Heart left ventricle (tissue), 16 donors: Measurements from ENCODE around the gene SLC19A1. TPM values are rescaled to one million over a fixed set of nuclear protein-coding genes. Genes with fewer than 3 reads are reported as not detected.

Experiments
- ATAC-seq, 4 donors: fragments of 200-7000 bp; cut with Tn5 transposase; one replicate each; pipeline ENCODE4 v1.9.1; 2020 to 2022; ENCODE audit warnings: moderate library complexity in 4 of 4, mild to moderate bottlenecking in 3 of 4, moderate number of reproducible peaks in 1 of 4
- DNase-seq, 5 donors: peaks; one replicate each; pipeline ENCODE4 v3.0.0-alpha.2; 2020
- H3K27ac ChIP-seq, 12 donors: fragments of 200-600 bp; sonication (generic) in 4 of 12; one replicate each; pipeline versions ENCODE4 v1.5.0 to v1.8.0; 2016 to 2022; ENCODE audit warnings: mild to moderate bottlenecking in 2 of 12
- H3K27me3 ChIP-seq, 9 donors: fragments of 200-600 bp; sonication (generic) in 2 of 9; one replicate each; pipeline versions ENCODE4 v1.5.1 to v1.8.0; 2016 to 2022; ENCODE audit warnings: mild to moderate bottlenecking in 3 of 9
- H3K36me3 ChIP-seq, 9 donors: fragments of 200-600 bp; sonication (generic) in 2 of 9; one replicate each; pipeline versions ENCODE4 v1.5.0 to v1.8.0; 2018 to 2022; ENCODE audit warnings: mild to moderate bottlenecking in 2 of 9
- H3K4me1 ChIP-seq, 12 donors: fragments of 200-600 bp; sonication (generic) in 4 of 12; one replicate each; pipeline versions ENCODE4 v1.5.0 to v1.8.0; 2016 to 2022; ENCODE audit warnings: mild to moderate bottlenecking in 3 of 12
- H3K4me3 ChIP-seq, 12 donors: fragments of 200-600 bp; sonication (generic) in 4 of 12; one replicate each; pipeline versions ENCODE4 v1.5.0 to v1.8.0; 2017 to 2022; ENCODE audit warnings: mild to moderate bottlenecking in 9 of 12, moderate library complexity in 4 of 12
- H3K9me3 ChIP-seq, 12 donors: fragments of 200-600 bp; sonication (generic) in 4 of 12; one replicate each; pipeline versions ENCODE4 v1.5.0 to v1.8.0; 2016 to 2022; ENCODE audit warnings: mild to moderate bottlenecking in 1 of 12
- POLR2A ChIP-seq, 2 donors: fragments of 450-650 bp; IDR thresholded peaks; one replicate each; pipeline ENCODE4 v1.6.1; 2017; ENCODE audit warnings: antibody characterized with exemption in 2 of 2, mild to moderate bottlenecking in 2 of 2, moderate library complexity in 2 of 2
- WGBS, 4 donors: extraction: QIAGEN DNeasy Blood & Tissue Kit in 2 of 4; methylation state at CpG; one replicate each; pipeline versions ENCODE4 v1.1.5 to v1.1.7; 2013 to 2018; 5-methylcytosine and 5-hydroxymethylcytosine counted together
- intact Hi-C, 10 donors: fragments of 100-400 bp; cut with DNase I; formaldehyde crosslinking; loops; one replicate each; pipeline versions ENCODE4 v1.11.1 to v1.14.2; 2022
- polyA plus RNA-seq, 2 donors: library from polyadenylated mRNA; stranded (reverse); fragments of 200-250 nt; gene quantifications; one replicate each; pipeline ENCODE4 v1.2.3, GENCODE V29; 2013
- total RNA-seq, 9 donors: library from RNA; depleted of rRNA in 2 of 9; stranded (reverse); fragments of >200 nt in 2 of 9; fragmentation: NEBNext Ultra II Directional in 3 of 9; extraction: Animal tissue kit (Norgen Biotek cat#: 25700) in 3 of 9; gene quantifications; one replicate each; pipeline versions ENCODE4 v1.1.0 to v1.2.4, GENCODE V29; 2016 to 2023
- TF ChIP-seq, protein P1 (sequence below), 12 donors: fragments of 200-600 bp; sonication (generic) in 4 of 12; IDR thresholded peaks; one replicate each; pipeline versions ENCODE4 v1.5.0 to v1.8.0; 2018 to 2022; ENCODE audit warnings: antibody characterized with exemption in 12 of 12, mild to moderate bottlenecking in 5 of 12
- donor health status: ischemic (EF 13 %, LVEDD 7.1; RV severe dilation, severe dysfunction).
- donor health status: healthy with polysubstance abuse.
- donor health status: DM: no; HTN: yes; CAD: no.
- donor health status: DM: no; HTN: no; CAD: no.
- donor health status: ischemic (EF 25% LVEDD 6.9; RV normal size, moderate dysfunction).
- donor health status: ischemic (EF 25% LVEDD 5.7; RV mildly dilated, moderate dysfunction).
- donor health status: healthy.
- donor health status: DM: yes; HTN: yes; CAD: no.
- donor health status: ischemic (EF 35%, LVEDD 5.7; RV mildly dilated, moderate dysfunction).
- donor health status: nonischemic (EF 11% LVEDD 7.7; RV severe dilation, severe dysfunction).
- donor health status: DM: yes; HTN: yes; CAD: no.
- donor health status: PGD.
- donor health status: ischemic (EF 29% LVEDD 5.4; RV normal size, mild dysfunction).
- donor health status: nonischemic (EF 23%, LVEDD 6.1; RV moderate dilation, normal function).

The SLC19A1 gene
- total and polyA plus RNA-seq, 11 donors = 2.4 to 7.0 (median 3.5) TPM

DNA sequence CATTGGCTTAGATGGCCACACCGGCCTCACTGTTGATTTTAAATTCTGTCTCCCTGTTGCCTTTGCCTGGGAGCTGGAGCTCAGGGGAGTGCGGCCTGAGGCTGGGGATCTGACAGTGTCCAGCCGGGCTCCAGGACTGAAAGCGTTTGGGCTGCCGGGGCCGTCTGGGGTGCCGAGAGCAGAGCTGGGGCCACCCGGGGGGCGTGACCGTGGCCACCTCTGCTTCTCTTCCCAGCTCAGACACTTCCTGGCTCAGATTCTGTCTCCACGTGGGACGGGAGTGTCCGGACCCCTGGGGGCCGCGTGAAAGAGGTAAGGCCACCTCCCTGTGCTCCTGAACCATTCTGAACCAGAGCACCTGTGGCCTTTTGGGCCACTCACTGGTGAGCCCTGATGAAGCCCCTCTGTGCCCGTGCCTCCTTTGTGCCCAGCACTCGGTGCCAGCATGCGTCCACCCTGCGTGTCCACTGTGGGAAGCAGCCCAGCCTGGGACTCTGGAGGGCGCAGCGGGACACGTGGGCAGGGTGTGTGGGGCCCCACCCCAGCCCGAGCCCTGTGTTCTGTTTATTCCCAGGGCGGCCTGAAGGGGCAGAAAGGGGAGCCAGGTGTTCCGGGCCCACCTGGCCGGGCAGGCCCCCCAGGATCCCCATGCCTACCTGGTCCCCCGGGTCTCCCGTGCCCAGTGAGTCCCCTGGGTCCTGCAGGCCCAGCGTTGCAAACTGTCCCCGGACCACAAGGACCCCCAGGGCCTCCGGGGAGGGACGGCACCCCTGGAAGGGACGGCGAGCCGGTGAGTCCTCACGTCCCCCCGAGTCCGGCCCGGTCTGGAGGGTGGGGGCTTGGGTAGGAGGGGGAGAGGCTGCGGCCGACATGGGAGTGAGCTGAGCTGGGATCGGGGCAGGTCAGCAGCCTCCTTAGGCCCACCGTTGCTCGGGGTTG is 64.8 kb downstream of the SLC19A1 start:
- Histone ChIP-seq H3K27ac (peak overlapping the region in 7 of 12 donors; percentile 8 to 92 (median 38)), H3K27me3 (no peaks in the 10 kb centered on the region), H3K4me1 (peaks cover 0 to 42% (median 13%) of the 10 kb centered on the region in 12 donors), H3K4me3 (peak overlapping the region in 6 of 12 donors; percentile 10 to 44 (median 33)), H3K36me3 (peaks cover 4 to 68% (median 46%) of the 10 kb centered on the region in 9 donors), H3K9me3 (no peaks in the 10 kb centered on the region)
- no peak for TF ChIP-seq POLR2A (IDR thresholded peaks at IDR 0.05)
- TF ChIP-seq, protein P1, sequence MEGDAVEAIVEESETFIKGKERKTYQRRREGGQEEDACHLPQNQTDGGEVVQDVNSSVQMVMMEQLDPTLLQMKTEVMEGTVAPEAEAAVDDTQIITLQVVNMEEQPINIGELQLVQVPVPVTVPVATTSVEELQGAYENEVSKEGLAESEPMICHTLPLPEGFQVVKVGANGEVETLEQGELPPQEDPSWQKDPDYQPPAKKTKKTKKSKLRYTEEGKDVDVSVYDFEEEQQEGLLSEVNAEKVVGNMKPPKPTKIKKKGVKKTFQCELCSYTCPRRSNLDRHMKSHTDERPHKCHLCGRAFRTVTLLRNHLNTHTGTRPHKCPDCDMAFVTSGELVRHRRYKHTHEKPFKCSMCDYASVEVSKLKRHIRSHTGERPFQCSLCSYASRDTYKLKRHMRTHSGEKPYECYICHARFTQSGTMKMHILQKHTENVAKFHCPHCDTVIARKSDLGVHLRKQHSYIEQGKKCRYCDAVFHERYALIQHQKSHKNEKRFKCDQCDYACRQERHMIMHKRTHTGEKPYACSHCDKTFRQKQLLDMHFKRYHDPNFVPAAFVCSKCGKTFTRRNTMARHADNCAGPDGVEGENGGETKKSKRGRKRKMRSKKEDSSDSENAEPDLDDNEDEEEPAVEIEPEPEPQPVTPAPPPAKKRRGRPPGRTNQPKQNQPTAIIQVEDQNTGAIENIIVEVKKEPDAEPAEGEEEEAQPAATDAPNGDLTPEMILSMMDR (IDR thresholded peaks at IDR 0.05) = no peak
- ATAC-seq (peak in 2 of 4 donors; percentile 2), DNase-seq (peak in 1 of 5 donors; percentile 60)
- intact Hi-C loops = loop anchor here in 4 of 10 donors (2.0 to 10.0 kb wide), 8 partner anchors 60 to 445 kb away; no protein-coding TSS in a partner anchor
- 74 to 83% (median 78%) methylated on average over 21 to 44 of the region's 44 CpGs for WGBS, 4 donors

DNA sequence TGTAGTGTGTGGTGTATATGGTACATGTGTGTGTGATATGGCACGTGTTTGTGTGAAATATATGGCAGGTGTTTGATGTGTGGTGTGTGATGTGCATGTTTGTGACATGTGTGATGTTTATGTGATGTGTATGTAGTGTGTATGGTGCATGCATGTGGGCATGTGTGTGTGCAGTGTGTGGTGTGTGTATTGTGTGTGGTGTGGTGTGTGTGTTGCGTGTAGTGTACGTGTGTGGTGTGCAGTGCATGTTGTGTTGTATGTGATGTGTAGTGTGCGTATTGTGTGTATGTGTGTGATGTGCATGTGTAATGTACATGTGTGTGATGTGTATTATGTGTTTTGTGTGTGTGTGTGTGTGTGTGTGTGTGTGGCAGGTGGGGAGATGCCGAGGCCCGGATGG is 65.7 kb downstream of the SLC19A1 start:
- ATAC-seq (no peak), DNase-seq (no peak)
- Histone ChIP-seq H3K27ac (no peak overlapping the region), H3K27me3 (no peaks in the 10 kb centered on the region), H3K4me3 (no peak overlapping the region), H3K4me1 (peaks cover 0 to 41% (median 22%) of the 10 kb centered on the region in 12 donors), H3K36me3 (peaks cover 4 to 60% (median 41%) of the 10 kb centered on the region in 9 donors), H3K9me3 (no peaks in the 10 kb centered on the region)
- intact Hi-C loops = loop anchor here in 4 of 10 donors (5.0 to 10.0 kb wide), 5 partner anchors 61 to 446 kb away; no protein-coding TSS in a partner anchor
- WGBS, 4 donors = 95 to 97% (median 97%) methylated on average over 6 of the region's 6 CpGs
- TF ChIP-seq, protein P1 (IDR thresholded peaks at IDR 0.05) = no peak
- TF ChIP-seq POLR2A (IDR thresholded peaks at IDR 0.05) = no peak

DNA sequence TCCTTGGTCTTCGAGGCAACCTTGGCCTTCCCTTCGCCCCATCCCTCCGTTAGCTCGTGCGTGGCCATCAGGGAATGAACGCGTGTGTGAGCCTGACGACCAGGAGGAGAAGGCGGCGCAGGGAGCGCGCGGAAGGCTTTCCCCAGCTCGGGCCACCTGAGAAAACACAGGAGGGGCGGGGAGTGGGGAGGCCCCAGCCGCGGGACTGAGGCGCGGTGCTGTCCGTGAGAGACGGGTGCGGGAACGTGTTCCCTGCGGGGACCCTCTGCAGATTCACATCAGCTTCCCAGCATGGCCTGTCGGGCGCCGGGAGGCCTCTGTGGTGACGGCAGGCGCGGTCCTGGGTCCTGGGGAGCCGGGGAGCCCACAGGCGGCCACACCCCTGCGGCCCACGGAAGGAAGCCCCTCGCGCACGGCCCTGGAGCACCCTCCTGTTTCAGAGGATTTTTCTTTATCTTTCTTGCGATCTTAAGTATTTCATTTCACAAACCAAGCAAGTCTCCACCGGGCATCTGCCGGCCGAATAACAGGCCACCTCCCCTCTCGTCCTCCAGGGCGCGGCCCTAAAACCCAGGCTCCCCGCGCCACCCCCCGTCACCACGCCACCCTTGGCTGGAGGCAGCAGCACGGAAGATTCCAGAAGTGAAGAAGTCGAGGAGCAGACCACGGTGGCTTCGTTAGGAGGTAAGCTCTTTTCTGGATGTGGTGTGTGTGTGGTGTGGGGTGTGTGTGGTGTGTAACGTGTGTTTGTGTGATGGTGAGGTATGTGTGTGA is 66.3 kb downstream of the SLC19A1 start:
- H3K9me3 ChIP-seq = no peaks in the 10 kb centered on the region
- H3K4me3 ChIP-seq = no peak overlapping the region
- WGBS, 4 donors = 92 to 96% (median 93%) methylated on average over 49 to 53 of the region's 53 CpGs
- peaks cover 0 to 46% (median 26%) of the 10 kb centered on the region in 12 donors for H3K4me1 ChIP-seq
- ATAC-seq (no peak), DNase-seq (peak in 1 of 5 donors; percentile 65)
- no peak overlapping the region for H3K27ac ChIP-seq
- TF ChIP-seq POLR2A (IDR thresholded peaks at IDR 0.05) = no peak
- TF ChIP-seq, protein P1 (IDR thresholded peaks at IDR 0.05) = no peak
- no peaks in the 10 kb centered on the region for H3K27me3 ChIP-seq
- H3K36me3 ChIP-seq = peaks cover 4 to 54% (median 35%) of the 10 kb centered on the region in 9 donors
- intact Hi-C loops = loop anchor here in 4 of 10 donors (5.0 to 10.0 kb wide), 5 partner anchors 61 to 446 kb away; no protein-coding TSS in a partner anchor
